ENCODE data around the gene HNRNPAB.

HNRNPAB gene

DNA sequence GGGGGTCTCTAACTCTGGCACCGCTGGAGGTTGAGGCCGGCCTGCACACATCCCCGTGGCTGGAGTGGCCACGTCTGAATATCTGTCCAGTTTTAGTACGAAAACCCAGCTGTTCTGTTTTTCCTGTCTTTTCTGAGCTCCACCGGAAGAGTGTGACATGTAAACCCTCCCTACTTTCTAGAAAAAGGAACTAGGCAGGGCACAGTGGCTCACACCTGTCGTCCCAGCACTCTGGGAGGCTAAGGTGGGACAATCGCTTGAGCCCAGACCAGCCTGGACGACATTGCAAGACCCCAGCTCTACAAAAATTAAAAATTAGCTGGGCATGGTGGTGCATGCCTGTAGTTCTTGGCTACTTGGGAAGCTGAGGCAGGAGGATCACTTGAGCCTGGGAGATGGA, 36.4 kb downstream of the HNRNPAB start:
- in situ Hi-C loops (cut with HindIII; ENCODE audit: low sequenced_read_pairs): no loop called here
- DNase-seq (ENCODE audit: low read depth, low spot score): no peak
- no peak overlapping the region for H3K4me3 ChIP-seq (ENCODE audit: low read depth, low read length)
- TF ChIP-seq, protein P1, sequence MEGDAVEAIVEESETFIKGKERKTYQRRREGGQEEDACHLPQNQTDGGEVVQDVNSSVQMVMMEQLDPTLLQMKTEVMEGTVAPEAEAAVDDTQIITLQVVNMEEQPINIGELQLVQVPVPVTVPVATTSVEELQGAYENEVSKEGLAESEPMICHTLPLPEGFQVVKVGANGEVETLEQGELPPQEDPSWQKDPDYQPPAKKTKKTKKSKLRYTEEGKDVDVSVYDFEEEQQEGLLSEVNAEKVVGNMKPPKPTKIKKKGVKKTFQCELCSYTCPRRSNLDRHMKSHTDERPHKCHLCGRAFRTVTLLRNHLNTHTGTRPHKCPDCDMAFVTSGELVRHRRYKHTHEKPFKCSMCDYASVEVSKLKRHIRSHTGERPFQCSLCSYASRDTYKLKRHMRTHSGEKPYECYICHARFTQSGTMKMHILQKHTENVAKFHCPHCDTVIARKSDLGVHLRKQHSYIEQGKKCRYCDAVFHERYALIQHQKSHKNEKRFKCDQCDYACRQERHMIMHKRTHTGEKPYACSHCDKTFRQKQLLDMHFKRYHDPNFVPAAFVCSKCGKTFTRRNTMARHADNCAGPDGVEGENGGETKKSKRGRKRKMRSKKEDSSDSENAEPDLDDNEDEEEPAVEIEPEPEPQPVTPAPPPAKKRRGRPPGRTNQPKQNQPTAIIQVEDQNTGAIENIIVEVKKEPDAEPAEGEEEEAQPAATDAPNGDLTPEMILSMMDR (IDR thresholded peaks at IDR 0.05; ENCODE audit: low read depth, low read length): no peak

DNA sequence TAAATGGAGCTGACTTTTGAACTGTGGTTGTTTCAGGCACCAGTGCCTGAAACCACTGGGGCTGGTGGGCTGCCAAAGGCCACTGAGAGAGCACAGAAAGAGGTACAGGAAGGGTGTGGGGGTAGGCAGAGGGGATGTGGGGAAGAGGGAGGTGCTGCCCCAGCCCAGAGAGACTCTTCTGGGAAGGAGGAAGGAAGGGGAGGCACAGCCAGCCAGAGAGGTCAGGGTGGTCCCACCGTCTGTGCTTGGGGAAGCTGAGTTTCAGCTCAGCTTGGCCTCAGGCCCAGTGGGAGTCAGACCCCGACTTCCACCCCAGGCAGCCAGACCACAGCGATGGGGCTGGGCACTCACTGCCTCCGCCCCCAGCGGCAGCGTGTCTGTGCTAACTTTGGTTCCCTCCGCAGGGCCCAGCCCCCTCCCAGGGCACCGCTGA, 36.9 kb downstream of the HNRNPAB start:
- no peak for DNase-seq (ENCODE audit: low read depth, low spot score)
- TF ChIP-seq, protein P1 (IDR thresholded peaks at IDR 0.05; ENCODE audit: low read depth, low read length): no peak
- in situ Hi-C loops (cut with HindIII; ENCODE audit: low sequenced_read_pairs): no loop called here
- H3K4me3 ChIP-seq (ENCODE audit: low read depth, low read length): no peak overlapping the region

DNA sequence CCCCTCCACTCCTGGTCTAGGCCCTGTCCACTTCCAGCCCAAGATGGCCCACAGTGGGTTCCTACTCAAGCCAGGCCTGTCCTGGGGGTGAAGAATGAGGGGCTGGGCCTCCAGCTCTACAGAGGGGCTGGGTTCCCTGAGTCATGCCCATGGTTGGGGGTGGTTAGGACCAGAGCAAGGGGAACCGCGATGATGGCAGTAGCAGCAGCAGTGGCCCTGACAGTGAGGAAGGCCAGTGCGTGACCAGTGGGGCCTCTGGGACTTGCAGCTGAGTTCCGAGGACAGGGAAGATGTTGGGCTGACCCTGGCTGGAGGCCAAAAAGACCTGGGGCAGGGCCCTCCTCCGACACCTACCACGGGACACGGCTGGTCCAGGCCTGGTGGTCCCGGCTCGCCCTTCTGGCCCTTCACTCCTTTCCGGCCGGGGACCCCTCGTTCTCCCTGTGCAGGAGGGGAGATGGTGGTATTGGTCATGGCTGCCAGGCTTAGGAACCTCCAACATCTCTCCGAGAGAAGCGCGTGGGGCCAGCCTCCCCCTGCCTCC, 37.4 kb downstream of the HNRNPAB start:
- in situ Hi-C loops (cut with HindIII; ENCODE audit: low sequenced_read_pairs): no loop called here
- DNase-seq (ENCODE audit: low read depth, low spot score): no peak
- TF ChIP-seq, protein P1 (IDR thresholded peaks at IDR 0.05; ENCODE audit: low read depth, low read length): no peak
- H3K4me3 ChIP-seq (ENCODE audit: low read depth, low read length): no peak overlapping the region

DNA sequence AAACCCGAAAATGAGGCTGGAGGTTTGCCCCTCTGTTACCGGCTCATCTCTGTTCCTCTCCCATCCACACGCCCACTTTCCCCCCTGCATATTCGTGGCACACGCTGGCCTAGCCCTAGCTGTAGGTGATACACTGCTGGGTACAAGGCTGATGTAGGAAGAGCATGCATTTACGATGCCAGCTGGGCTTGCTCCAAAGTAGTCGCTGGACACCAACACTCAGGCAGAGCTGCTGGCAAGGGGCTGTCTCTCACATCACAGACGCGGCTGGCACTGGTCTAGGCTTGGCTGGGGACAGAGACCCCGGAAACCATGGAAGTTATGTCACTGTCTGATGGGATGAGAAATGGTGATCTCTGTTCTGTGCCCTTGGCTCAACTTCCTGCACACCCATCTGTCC, 38.1 kb downstream of the HNRNPAB start:
- no peak overlapping the region for H3K4me3 ChIP-seq (ENCODE audit: low read depth, low read length)
- in situ Hi-C loops (cut with HindIII; ENCODE audit: low sequenced_read_pairs): no loop called here
- DNase-seq (ENCODE audit: low read depth, low spot score): no peak
- TF ChIP-seq, protein P1 (IDR thresholded peaks at IDR 0.05; ENCODE audit: low read depth, low read length): no peak

DNA sequence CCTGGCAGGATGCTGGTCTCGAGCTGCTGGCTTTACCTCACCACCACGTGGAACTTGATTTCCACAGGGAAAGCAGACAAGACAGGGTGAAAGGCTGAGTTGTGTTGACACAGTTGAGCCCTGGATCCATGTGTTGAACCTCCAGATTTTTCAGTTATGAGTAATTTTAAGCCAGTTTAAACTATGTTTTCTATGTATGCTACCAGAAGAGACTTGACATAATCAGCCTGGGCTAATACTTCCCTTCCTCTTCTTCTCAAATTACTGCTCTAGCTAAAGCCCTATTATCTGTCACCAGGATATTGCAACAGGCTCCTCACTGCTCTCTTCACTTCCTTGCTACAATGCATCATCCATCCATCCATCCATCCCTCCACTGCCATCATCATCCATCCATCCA, 40.2 kb downstream of the HNRNPAB start:
- no peak overlapping the region for H3K4me3 ChIP-seq (ENCODE audit: low read depth, low read length)
- no peak for DNase-seq (ENCODE audit: low read depth, low spot score)
- TF ChIP-seq, protein P1 (IDR thresholded peaks at IDR 0.05; ENCODE audit: low read depth, low read length): no peak
- in situ Hi-C loops (cut with HindIII; ENCODE audit: low sequenced_read_pairs): no loop called here

DNA sequence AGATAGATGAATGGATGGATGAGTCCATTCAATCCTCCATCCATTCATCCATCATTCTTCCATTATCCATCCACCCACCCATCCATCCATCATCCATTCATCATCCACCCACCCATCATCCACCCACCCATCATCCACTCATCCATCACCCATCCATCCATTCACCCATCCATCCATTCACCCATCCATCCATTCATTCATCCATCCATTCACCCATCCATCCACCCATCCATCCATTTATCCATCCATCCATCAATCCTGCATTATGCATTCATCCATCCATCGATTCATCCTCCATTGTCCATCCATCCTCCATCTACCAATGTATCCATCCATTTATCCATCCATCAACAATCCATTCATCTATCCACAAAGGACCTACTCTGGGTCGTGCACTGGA, 41.1 kb downstream of the HNRNPAB start:
- in situ Hi-C loops (cut with HindIII; ENCODE audit: low sequenced_read_pairs): no loop called here
- TF ChIP-seq, protein P1 (IDR thresholded peaks at IDR 0.05; ENCODE audit: low read depth, low read length): no peak
- no peak for DNase-seq (ENCODE audit: low read depth, low spot score)
- H3K4me3 ChIP-seq (ENCODE audit: low read depth, low read length): no peak overlapping the region
